Measurements from ENCODE around the gene CDH20. TPM values are rescaled to one million over a fixed set of nuclear protein-coding genes. Genes with fewer than 3 reads are reported as not detected.

CDH20 gene
- total and polyA plus RNA-seq, 2 of the 4 experiments (the other 2 are of a cell fraction) = not detected

DNA sequence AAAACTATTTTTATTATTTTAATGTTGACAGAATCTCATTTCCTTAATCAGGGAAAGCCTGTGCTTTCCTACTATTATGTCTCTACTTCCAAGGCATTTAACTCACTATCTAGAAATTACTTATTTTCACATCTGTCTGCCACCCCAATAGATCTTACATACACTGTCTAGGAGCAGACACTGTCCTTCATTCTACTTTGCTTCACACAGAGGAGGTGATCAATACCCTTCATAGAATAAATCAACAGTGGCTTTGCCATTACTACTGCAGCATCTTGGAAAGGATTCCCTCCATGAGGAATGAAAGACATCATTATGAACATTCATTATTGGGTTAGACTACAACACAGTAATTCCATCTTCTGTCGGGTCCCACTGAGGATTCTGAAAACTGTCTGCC is 31.7 kb downstream of the CDH20 start:
- H3K4ac ChIP-seq (ENCODE audit: low read depth, low read length) = no peak overlapping the region
- H4K20me1 ChIP-seq (ENCODE audit: insufficient read depth, low read length) = no peaks in the 10 kb centered on the region
- no peak overlapping the region for H4K91ac ChIP-seq (ENCODE audit: insufficient read depth, low read depth, low read length)
- no peak overlapping the region for H3K4me2 ChIP-seq (ENCODE audit: low read depth, low read length)
- H3K56ac ChIP-seq (ENCODE audit: extremely low read depth, insufficient read depth, low read length) = no peak overlapping the region
- no peak overlapping the region for H2BK120ac ChIP-seq (ENCODE audit: low read depth, low read length)
- no peaks in the 10 kb centered on the region for H3K9me3 ChIP-seq (ENCODE audit: control insufficient read depth, insufficient read depth, low read length)
- no peak overlapping the region for H3K23ac ChIP-seq (ENCODE audit: low read depth, low read length)
- H3K79me1 ChIP-seq (ENCODE audit: low read depth in 1 of 2, low read length in 2 of 2) = no peaks in the 10 kb centered on the region
- no peak for ATAC-seq (ENCODE audit: low read depth)
- no peak overlapping the region for H3K27ac ChIP-seq (ENCODE audit: insufficient read depth, low read length)
- H2AK9ac ChIP-seq (replicated peaks; ENCODE audit: low read depth, low read length, poor library complexity) = no peak overlapping the region
- no peak overlapping the region for H3K9ac ChIP-seq (ENCODE audit: low read depth, low read length)
- dilution Hi-C loops (cut with HindIII; ENCODE audit: low sequenced_read_pairs, unreplicated experiment) (no loop called here), in situ Hi-C loops (cut with MboI; ENCODE audit: low sequenced_read_pairs) (no loop called here), intact Hi-C loops (cut with micrococcal nuclease) (no loop called here)
- no peak for DNase-seq
- H3K36me3 ChIP-seq (ENCODE audit: control insufficient read depth, insufficient read depth, low read length) = no peaks in the 10 kb centered on the region
- H4K5ac ChIP-seq (ENCODE audit: low read depth, low read length) = no peak overlapping the region
- TF ChIP-seq MAFK (IDR thresholded peaks at IDR 0.05; ENCODE audit: low read depth, low read length) (no peak), RFX5 (IDR thresholded peaks at IDR 0.05; ENCODE audit: low read depth, low read length) (no peak), CEBPB (IDR thresholded peaks at IDR 0.05; ENCODE audit: low read depth, low read length) (no peak), FOS (IDR thresholded peaks at IDR 0.05; ENCODE audit: low read depth, low read length) (no peak), RAD21 (IDR thresholded peaks at IDR 0.05; ENCODE audit: low read length) (no peak), POLR2A (IDR thresholded peaks at IDR 0.05; ENCODE audit: low read depth, low read length) (no peak), SMC3 (IDR thresholded peaks at IDR 0.05; ENCODE audit: low read depth, low read length) (no peak), BHLHE40 (IDR thresholded peaks at IDR 0.05; ENCODE audit: low read depth, low read length) (no peak)
- H4K8ac ChIP-seq (ENCODE audit: low read depth in 2 of 2, low read length in 2 of 2) = no peak overlapping the region
- H3K9me1 ChIP-seq (ENCODE audit: insufficient read depth, low read length) = no peaks in the 10 kb centered on the region
- no peak overlapping the region for H2BK15ac ChIP-seq (ENCODE audit: low read depth, low read length)
- no peak overlapping the region for H3K14ac ChIP-seq (replicated peaks; ENCODE audit: low read depth, low read length)
- no peaks in the 10 kb centered on the region for H3K4me1 ChIP-seq (ENCODE audit: control insufficient read depth, insufficient read depth, low read length)
- H3K18ac ChIP-seq (ENCODE audit: low read depth, low read length) = no peak overlapping the region
- H2BK20ac ChIP-seq (ENCODE audit: low read depth, low read length) = no peak overlapping the region
- WGBS, 2 experiments (ENCODE audit: extremely low coverage in 2 of 2, insufficient read length in 1 of 2) = no CpG with 5 or more reads among the region's 1 CpG
- no peaks in the 10 kb centered on the region for H3K27me3 ChIP-seq (ENCODE audit: control insufficient read depth, insufficient read depth, low read length)
- ChIA-PET CTCF (no interaction called here), POLR2A (ENCODE audit: unreplicated experiment) (no interaction called here)
- H2BK5ac ChIP-seq (ENCODE audit: low read depth, low read length, poor library complexity, severe bottlenecking) = no peak overlapping the region
- no peak overlapping the region for H3K4me3 ChIP-seq (ENCODE audit: insufficient read depth, low read depth, low read length)
- H2AFZ ChIP-seq (replicated peaks; ENCODE audit: low read length, poor library complexity) = no peak overlapping the region
- no TSS peak for BruUV-seq (replicated peaks)
- no peak overlapping the region for H2AK5ac ChIP-seq (ENCODE audit: low read depth, low read length)
